ENCODE results near the gene SLC22A31.

GRCh38 chr16:89233678-89234490 is 33.5 kb upstream of the SLC22A31 start:
- TF ChIP-seq GATA2 (IDR thresholded peaks at IDR 0.05; ENCODE audit: low read depth, low read length) (no peak), GATA3 (IDR thresholded peaks at IDR 0.05; ENCODE audit: low read depth, low read length) (no peak)

Data from SH-SY5Y (cell line).